G401 (cell line): ENCODE data around the gene ANKRD49. TPM values are rescaled to one million over a fixed set of nuclear protein-coding genes. Genes with fewer than 3 reads are reported as not detected.

Experiments
- DNase-seq: peaks from one replicate; pipeline ENCODE4 v3.0.0-alpha.2; 2015; ENCODE audit warnings: low spot score
- in situ Hi-C: cut with HindIII; loops from 2 replicates; pipeline ENCODE4 v1.10.0; 2016; ENCODE audit warnings: low sequenced_read_pairs, mixed read lengths
- total RNA-seq: library from RNA; depleted of rRNA; stranded (reverse); fragments of >200 nt; shearing (Covaris generic); gene quantifications from 2 replicates; pipeline ENCODE4 v1.2.3, GENCODE V29; 2014; rRNA removed

Gene ANKRD49
- total RNA-seq = 13.2 and 17.7 TPM in 2 replicates

GRCh38 chr11:94493281-94494125 is at the start of gene ANKRD49, which contains the start of gene MRE11:
Gene ANKRD49 (plus strand): TSS chr11:94493984. CDS start chr11:94496694, 2,710 bp downstream.
Gene MRE11 (minus strand): TSS chr11:94493844. CDS start chr11:94492801, 1,043 bp downstream.
- peak; percentile 99 for DNase-seq
- in situ Hi-C loops = no loop called here

DNA sequence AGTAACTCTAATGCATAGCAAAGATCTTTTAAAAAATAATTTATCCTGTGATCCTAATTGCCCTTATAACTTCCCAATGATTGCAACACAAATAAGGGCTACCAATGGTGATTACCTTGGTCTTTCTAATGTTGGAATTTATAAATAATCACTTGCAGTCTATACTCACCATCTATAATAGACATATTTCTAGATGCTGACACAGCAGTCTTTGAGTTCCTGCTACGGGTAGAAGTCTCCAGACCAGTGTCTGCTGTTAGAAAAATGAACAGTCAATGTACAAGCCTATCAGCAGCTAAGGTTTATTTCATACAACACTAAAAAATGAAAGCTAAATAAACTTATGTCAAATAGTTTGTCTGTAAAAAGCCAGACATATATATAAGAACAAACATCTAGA is 48.1 kb upstream of the ANKRD49 start:
- in situ Hi-C loops = no loop called here
- no peak for DNase-seq

DNA sequence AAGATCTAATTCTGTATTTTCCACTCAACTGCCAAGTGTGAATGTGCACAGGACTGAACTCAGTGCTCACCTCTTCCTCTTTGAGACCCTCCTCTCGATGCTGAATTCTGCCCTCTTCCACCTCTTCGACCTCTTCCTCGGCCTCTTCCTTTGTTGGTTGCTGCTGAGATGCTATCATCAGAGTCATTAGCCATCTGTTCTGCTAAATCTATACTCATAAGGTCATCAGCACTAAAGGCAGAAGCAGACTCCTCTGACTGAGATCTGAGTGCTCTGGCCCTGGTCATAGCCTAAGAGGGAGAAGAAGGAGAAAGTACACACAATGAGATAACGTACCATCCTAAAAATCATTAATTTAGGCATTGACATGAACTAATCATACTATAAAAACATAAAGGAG is 46.6 kb upstream of the ANKRD49 start:
- no peak for DNase-seq
- in situ Hi-C loops = no loop called here

GRCh38 chr11:94449029-94449428 is 44.8 kb upstream of the ANKRD49 start:
- no peak for DNase-seq
- in situ Hi-C loops = no loop called here

DNA sequence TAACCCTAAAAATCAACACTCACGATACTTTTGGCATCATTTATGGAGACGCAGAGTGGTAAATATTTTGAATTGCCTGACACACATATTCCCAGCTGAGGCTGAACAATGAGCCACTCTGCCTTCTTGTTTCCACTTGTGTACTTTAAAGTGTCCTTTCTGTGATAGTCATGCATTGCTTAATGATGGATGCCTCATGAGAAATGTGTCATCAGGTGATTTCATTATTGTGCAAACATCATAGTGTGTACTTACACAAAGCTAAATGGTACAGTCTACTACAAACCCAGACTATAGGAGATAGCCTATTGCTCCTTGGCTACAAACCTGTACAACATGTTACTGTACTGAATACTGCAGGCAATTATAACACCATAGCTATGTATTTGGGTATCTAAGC is 44.3 kb upstream of the ANKRD49 start:
- no peak for DNase-seq
- in situ Hi-C loops = no loop called here

- no peak for DNase-seq
- in situ Hi-C loops = no loop called here
Measured at GRCh38 chr11:94450048-94450447, 43.7 kb upstream of the ANKRD49 start.

- in situ Hi-C loops = no loop called here
- no peak for DNase-seq
Measured at GRCh38 chr11:94452988-94453387, 40.8 kb upstream of the ANKRD49 start.

DNA sequence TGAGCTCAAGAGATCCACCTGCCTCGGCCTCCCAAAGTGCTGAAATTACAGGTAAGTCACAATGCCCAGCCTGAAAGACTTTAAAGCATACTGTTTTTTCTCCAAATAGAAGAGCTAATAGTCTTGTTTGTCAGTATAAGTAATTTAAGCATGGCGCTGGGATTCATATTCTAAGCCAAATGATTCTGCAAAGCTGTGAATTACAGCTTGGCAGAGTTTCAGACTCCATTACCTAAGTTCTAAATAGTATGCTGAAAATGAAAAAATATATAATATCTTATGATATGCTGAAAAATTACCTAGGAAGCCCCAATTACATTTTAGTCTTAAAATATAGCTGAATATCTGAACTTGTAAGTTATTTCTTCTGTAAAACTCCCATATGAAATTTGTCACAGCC is 39.5 kb upstream of the ANKRD49 start:
- no peak for DNase-seq
- in situ Hi-C loops = no loop called here

DNA sequence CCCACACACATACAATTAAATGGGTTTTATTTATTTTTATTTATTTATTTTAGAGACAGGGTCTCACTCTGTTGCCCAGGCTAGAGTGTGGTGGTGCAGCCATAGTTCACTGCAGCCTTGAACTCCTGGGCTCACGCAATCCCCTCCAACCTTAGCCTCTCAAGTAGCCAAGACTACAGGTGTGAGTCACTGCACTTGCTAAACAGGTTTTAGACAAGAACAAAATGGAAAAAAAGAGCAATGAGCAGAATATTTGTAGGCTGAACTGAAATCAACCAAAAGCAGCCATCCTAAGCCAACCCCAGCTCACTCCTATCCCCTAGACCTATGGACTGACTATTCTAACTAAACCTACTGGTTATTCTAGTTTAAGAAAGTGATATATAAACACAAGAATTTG is 37.9 kb upstream of the ANKRD49 start:
- in situ Hi-C loops = no loop called here
- DNase-seq = no peak

- in situ Hi-C loops = no loop called here
Measured at GRCh38 chr11:94457118-94458029, 36.4 kb upstream of the ANKRD49 start.

DNA sequence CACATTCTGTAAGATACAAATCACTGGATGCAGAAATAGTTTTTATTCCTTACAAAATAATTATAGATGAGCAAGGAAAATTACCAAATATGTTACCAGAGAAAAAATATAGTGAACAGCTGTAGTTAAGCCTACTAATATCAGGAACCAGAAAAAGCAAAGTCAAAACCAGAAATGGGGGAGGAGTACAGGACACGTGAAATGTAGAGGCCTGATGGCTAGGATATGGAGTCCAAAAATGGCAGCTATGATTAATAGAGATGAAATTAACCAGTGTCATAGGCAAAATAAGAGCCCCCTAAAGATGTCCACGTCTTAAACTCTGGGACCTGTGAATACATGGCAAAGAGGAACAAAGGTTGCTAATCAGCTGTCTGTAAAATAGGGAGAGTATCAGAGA is 34.2 kb upstream of the ANKRD49 start:
- no peak for DNase-seq
- in situ Hi-C loops = no loop called here

More at GRCh38 chr11:94457118-94458029, 36.4 kb upstream of the ANKRD49 start:
- DNase-seq = no peak

- no peak for DNase-seq
- in situ Hi-C loops = no loop called here
Measured at GRCh38 chr11:94469416-94469815, 24.4 kb upstream of the ANKRD49 start.

DNA sequence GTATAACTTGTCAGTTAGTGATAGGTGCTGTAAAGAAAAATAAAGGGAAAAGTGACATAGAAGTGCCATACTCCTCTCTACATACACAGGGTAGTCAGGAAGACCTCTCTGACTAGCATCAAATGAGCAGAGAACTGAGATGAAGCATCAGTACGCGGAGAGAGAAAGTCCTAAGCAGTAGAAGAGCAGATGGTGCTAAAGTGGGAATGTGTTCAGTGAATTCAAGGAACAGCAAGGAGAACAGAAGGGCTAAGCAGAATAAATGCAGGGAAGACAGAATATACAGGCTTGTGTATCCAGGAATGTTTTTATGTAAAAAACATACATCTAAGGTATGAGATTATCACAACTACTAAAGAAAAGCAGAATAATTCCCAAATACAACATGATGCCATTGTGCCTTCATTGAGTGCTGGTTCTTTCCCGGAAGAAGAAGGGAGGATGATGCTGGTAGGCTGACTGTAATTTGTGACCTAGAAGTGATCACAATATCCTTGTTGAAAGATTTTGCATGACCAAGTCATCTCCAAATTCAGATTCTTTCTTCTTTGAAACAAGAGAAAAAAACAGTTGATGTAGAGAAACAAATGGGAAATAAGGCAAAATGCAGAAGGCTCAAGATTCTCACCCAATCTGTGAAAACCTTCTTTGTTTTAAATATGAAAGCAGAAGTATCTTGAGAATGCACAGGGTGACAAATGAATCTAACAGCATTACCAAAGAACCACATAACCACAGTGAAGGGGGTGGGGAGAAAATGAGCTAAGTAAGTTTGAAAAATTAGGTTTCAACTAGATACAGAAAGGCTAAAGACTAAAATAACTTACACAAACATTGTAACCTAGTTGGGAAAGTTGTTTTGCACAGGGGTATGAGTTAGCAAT is 20.6 kb upstream of the ANKRD49 start:
- DNase-seq = no peak
- in situ Hi-C loops = no loop called here

GRCh38 chr11:94477624-94478023 is 16.2 kb upstream of the ANKRD49 start:
- no peak for DNase-seq
- in situ Hi-C loops = no loop called here

- no peak for DNase-seq
- in situ Hi-C loops = no loop called here
Measured at GRCh38 chr11:94481342-94481741, 12.4 kb upstream of the ANKRD49 start.

GRCh38 chr11:94486068-94486467 is 7.7 kb upstream of the ANKRD49 start:
- no peak for DNase-seq
- in situ Hi-C loops = no loop called here

DNA sequence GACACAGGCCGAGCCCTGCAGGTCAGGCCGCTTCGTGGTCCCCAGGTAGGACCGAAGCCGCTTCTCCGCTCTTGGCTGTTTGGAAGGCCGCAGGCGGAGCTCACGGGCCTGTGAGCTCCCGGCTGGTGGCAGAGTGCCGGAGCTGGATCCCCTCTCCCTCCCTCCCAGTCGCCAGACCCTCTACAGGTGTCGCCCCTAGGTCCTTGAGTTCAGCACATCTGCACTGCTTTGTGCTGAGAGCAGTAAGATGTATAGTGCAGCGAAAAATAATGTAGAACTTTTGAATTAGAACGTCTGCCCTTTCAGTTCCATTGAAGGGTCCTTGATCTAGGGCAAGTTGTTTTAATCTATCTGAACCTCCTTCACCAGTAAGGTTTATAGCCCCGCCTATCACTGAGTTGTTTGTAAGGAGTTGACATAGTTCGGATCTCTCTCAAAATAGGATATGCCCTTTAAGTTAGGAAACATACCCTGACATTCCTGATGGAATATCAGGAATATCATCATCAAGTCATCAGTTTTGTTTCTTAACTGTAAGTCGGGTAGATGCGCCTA is 419 bp downstream of the ANKRD49 start:
- DNase-seq = no peak
- in situ Hi-C loops = no loop called here

DNA sequence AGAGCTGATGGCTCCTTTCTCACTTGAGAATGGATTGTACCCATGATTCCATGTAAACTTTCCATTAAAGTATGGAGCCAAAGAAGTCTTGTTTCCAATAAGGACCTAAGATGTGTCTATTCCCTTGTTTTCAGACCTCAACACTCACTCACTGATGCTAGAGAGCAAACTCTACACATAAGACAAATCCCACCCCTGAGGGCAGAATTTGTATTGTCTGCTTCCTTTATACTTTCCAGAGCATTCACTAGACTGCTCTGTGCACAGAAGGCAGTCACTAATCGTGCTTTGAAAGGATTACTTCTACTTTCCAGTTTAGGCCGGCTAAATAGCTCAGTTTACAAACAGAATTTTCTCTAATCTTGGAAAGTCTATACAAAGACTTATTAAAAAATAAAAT is 6.4 kb downstream of the ANKRD49 start:
- no peak for DNase-seq
- in situ Hi-C loops = no loop called here

DNA sequence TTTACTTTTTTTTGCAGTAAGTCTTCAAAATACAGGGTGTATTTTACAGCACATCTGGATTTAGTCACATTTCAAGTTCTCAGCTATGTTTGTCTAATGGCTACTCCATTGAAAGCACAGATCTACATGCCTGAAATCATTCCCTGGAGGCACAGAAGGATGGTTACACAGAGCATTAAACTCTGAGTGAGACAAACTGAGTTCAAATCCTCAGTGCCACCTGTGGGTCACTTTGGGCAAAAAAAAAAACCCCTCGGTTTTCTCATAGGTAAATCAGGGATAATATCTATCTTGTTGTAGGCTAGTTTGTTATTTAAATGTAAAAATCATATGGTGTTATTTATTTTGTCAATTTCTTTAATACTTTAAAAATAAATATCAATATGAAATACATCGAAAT is 7.7 kb downstream of the ANKRD49 start:
- in situ Hi-C loops = no loop called here

More for the DNA sequence above, 7.7 kb downstream of the ANKRD49 start:
- no peak for DNase-seq
